Uterus (tissue), 4 donors: Measurements from ENCODE around the gene ZNF26. TPM values are rescaled to one million over a fixed set of nuclear protein-coding genes. Genes with fewer than 3 reads are reported as not detected.
A peak's percentile ranks its signal among the peaks of the same experiment; 100 is the strongest.

Source experiments
- DNase-seq, 2 donors: peaks; one replicate each; pipeline ENCODE4 v3.0.0-alpha.2; 2019 to 2020
- H3K27ac ChIP-seq, 2 donors: fragments of 200-600 bp; sonication (generic); 1 replicate in 1 of 2; 2 replicates in 1 of 2; pipeline ENCODE4 v1.5.1; 2016 to 2018
- H3K27me3 ChIP-seq, 2 donors: fragments of 200-600 bp; sonication (generic); one replicate each; pipeline ENCODE4 v1.5.1; 2018 to 2019; ENCODE audit warnings: control low read depth in 1 of 2
- H3K36me3 ChIP-seq, 2 donors: fragments of 200-600 bp; sonication (generic); one replicate each; pipeline ENCODE4 v1.5.1; 2019; ENCODE audit warnings: control low read depth in 1 of 2
- H3K4me1 ChIP-seq, 2 donors: fragments of 200-600 bp; sonication (generic); one replicate each; pipeline ENCODE4 v1.5.1; 2018 to 2019; ENCODE audit warnings: control low read depth in 1 of 2
- H3K4me3 ChIP-seq, 2 donors: fragments of 200-600 bp; sonication (generic); 1 replicate in 1 of 2; 2 replicates in 1 of 2; pipeline ENCODE4 v1.5.1; 2018 to 2019; ENCODE audit warnings: mild to moderate bottlenecking in 1 of 2
- H3K9me3 ChIP-seq, 2 donors: fragments of 200-600 bp; sonication (generic); one replicate each; pipeline ENCODE4 v1.5.1; 2019; ENCODE audit warnings: control low read depth in 1 of 2
- CTCF ChIP-seq, 4 experiments: fragments of 200-600 bp in 2 of 4; fragments of 450-650 bp in 2 of 4; sonication (generic) in 2 of 4; IDR thresholded peaks; one replicate each; pipeline ENCODE4 v1.5.1; 2016 to 2019; ENCODE audit warnings: antibody characterized with exemption in 4 of 4, mild to moderate bottlenecking in 2 of 4, moderate library complexity in 1 of 4
- POLR2A ChIP-seq, 2 donors: fragments of 450-650 bp; IDR thresholded peaks; one replicate each; pipeline ENCODE4 v1.6.1; 2016; ENCODE audit warnings: antibody characterized with exemption in 2 of 2, mild to moderate bottlenecking in 1 of 2, moderate library complexity in 1 of 2
- intact Hi-C: fragments of 100-400 bp; cut with DNase I; formaldehyde crosslinking; loops from one replicate; pipeline ENCODE4 v1.15.1; 2023; ENCODE audit warnings: low total_unique reads
- total RNA-seq, 4 donors: library from RNA; depleted of rRNA in 3 of 4; stranded (reverse); fragments of >200 nt in 3 of 4; gene quantifications; one replicate each; pipeline versions ENCODE4 v1.1.0 to v1.2.4, GENCODE V29; 2014 to 2023
- donor health status: DM: yes; HTN: yes; CAD: no.

Gene ZNF26
- total RNA-seq, 4 donors from 2014 or later: 7.2 to 38.7 (median 17.7) TPM

DNA sequence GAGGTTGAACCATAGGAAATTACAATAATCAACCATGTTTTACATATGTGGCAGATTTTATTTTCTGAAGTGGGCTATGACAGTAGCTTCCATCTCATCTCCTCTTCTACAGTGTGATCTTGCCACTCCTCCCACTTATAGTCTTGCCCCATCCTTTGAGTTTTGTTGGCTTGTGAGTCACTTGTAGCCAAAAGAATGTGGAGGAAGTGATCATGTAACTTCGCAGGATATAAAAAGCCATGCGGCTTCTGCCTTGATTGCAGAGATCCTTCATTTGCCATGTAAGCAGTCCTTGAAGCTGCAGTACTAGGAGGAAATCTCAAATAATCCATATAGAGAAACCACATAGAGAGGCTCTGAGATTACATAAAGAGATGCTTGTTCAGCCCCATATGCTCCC, 37.4 kb downstream of the ZNF26 start:
- no peak for TF ChIP-seq POLR2A (IDR thresholded peaks at IDR 0.05)
- TF ChIP-seq CTCF (IDR thresholded peaks at IDR 0.05): no peak
- intact Hi-C loops: no loop called here
- no peaks in the 10 kb centered on the region for H3K4me1 ChIP-seq
- no peak for DNase-seq
- no peak overlapping the region for H3K27ac ChIP-seq
- H3K9me3 ChIP-seq: peaks cover 0 to 25% of the 10 kb centered on the region in 2 donors
- no peak overlapping the region for H3K4me3 ChIP-seq
- no peaks in the 10 kb centered on the region for H3K36me3 ChIP-seq
- H3K27me3 ChIP-seq: no peaks in the 10 kb centered on the region

DNA sequence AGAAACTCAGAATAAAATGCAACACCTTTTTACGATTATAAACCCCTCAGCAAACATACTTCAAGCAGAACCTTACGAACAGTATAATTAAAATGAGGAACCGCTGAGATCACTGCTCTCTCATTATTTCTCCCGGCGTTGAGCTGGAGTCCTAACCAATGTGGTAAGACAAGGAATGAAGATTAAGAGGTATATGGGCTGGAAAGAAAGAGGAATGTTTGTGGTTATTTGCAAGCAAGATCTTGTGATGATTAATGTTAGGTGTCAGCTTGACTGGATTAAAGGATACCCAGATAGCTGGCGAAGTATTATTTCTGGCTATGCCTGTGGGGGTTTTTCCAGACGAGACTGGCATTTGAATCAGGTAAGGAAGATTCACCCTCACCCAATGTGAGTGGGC, 40.8 kb downstream of the ZNF26 start:
- peaks cover 0 to 12% of the 10 kb centered on the region in 2 donors for H3K9me3 ChIP-seq
- no peak for DNase-seq
- intact Hi-C loops: no loop called here
- H3K27ac ChIP-seq: no peak overlapping the region
- no peak overlapping the region for H3K4me3 ChIP-seq
- H3K4me1 ChIP-seq: no peaks in the 10 kb centered on the region
- no peaks in the 10 kb centered on the region for H3K36me3 ChIP-seq
- TF ChIP-seq CTCF (IDR thresholded peaks at IDR 0.05) (no peak), POLR2A (IDR thresholded peaks at IDR 0.05) (no peak)
- no peaks in the 10 kb centered on the region for H3K27me3 ChIP-seq

- TF ChIP-seq POLR2A (IDR thresholded peaks at IDR 0.05) (peak; percentile 16 to 68), CTCF (IDR thresholded peaks at IDR 0.05) (peak in 1 of 4 experiments; percentile 19)
- Histone ChIP-seq H3K27me3 (no peaks in the 10 kb centered on the region), H3K4me1 (peaks cover 0 to 4% of the 10 kb centered on the region in 2 donors), H3K9me3 (peaks cover 0 to 43% of the 10 kb centered on the region in 2 donors), H3K36me3 (no peaks in the 10 kb centered on the region), H3K27ac (peak within 1 kb of the TSS; percentile 75 to 95), H3K4me3 (peak within 1 kb of the TSS; percentile 35 to 83)
- peak; percentile 94 to 95 for DNase-seq
- intact Hi-C loops: loop anchor here (5.0 to 10.0 kb wide), 2 partner anchors 45 to 53 kb away; partner anchors contain the start of genes ZNF140 and ZNF26
These were observed 51.2 kb downstream of the ZNF26 start, which contains the start of gene ZNF84 for GRCh38 chr12:133037207-133038005. ZNF84 (plus strand) TSS chr12:133037509; CDS start chr12:133041468, 3,959 bp downstream.

DNA sequence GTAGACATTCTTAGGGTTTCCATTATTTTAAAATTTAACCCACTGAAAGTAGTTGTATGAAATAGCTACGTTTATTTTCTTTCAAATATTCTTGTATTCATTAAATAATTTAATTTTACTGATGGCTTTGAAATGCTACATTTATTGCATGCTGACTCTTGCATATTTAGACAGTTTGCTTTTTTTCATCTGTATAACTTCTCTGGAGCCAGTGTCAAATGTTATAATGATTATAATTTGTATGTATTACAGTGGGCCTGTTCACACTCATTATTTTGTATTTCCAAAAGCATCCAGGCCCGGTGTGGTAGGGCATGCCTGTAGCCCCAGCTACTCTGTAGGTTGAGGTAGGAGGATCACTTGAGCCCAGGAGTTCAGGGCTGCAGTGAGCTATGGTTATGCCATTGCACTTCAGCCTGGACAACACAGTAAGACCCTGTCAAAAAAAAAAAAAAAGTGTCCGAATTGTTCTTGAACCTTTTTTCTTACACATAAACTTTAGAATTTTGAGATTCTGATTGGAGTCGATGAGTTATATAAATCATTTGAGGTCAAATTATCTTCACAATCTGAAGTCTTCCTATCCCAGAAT, 52.0 kb downstream of the ZNF26 start:
- H3K9me3 ChIP-seq: peaks cover 0 to 52% of the 10 kb centered on the region in 2 donors
- no peaks in the 10 kb centered on the region for H3K27me3 ChIP-seq
- peak overlapping the region; percentile 75 to 95 for H3K27ac ChIP-seq
- intact Hi-C loops: loop anchor here (5.0 to 10.0 kb wide), 2 partner anchors 44 to 53 kb away; partner anchors contain the start of genes ZNF140 and ZNF26
- peak overlapping the region; percentile 35 to 83 for H3K4me3 ChIP-seq
- no peaks in the 10 kb centered on the region for H3K36me3 ChIP-seq
- TF ChIP-seq CTCF (IDR thresholded peaks at IDR 0.05) (no peak), POLR2A (IDR thresholded peaks at IDR 0.05) (no peak)
- DNase-seq: no peak
- H3K4me1 ChIP-seq: peaks cover 0 to 4% of the 10 kb centered on the region in 2 donors

DNA sequence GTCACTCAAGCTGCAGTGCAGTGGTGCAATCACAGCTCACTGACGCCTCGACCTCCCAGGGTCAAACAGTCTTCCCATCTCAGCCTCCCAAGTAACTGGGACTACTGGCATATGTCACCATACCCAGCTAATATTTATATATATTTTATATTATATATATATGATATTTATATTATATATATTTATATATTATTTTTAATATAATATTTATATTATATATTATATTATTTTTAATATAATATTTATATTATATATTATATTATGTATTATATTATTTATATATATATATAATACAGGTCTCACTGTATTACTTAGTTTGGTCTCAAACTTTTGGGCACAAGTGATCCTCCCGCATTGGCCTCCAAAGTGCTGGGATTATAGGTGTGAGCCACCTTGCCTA, 60.5 kb downstream of the ZNF26 start:
- intact Hi-C loops: no loop called here
- Histone ChIP-seq H3K27ac (no peak overlapping the region), H3K36me3 (no peaks in the 10 kb centered on the region), H3K4me3 (no peak overlapping the region), H3K4me1 (no peaks in the 10 kb centered on the region), H3K27me3 (no peaks in the 10 kb centered on the region), H3K9me3 (peaks cover 3 to 97% of the 10 kb centered on the region in 2 donors)
- TF ChIP-seq CTCF (IDR thresholded peaks at IDR 0.05) (no peak), POLR2A (IDR thresholded peaks at IDR 0.05) (no peak)
- no peak for DNase-seq
